Panc1 (cell line): ENCODE results near the gene ACTA2. TPM values are rescaled to one million over a fixed set of nuclear protein-coding genes. Genes with fewer than 3 reads are reported as not detected.

Source experiments
- ATAC-seq: fragments of 200-7000 bp; cut with Tn5 transposase; 2 replicates; pipeline ENCODE4 v1.9.1; 2020; ENCODE audit warnings: mild to moderate bottlenecking, moderate library complexity
- Bru-seq: library from RNA; stranded (reverse); fragments of 400-500 nt; gene quantifications from one replicate; lab custom pipeline; 2021; lab: Mats Ljungman, UMichigan
- BruChase-seq, 2 experiments: library from RNA; stranded (reverse); fragments of 400-500 nt; gene quantifications; one replicate each; lab custom pipeline; 2021; lab: Mats Ljungman, UMichigan
- BruUV-seq: library from RNA; stranded (reverse); fragments of 400-500 nt; replicated peaks from 2 replicates; lab custom pipeline; 2021; lab: Mats Ljungman, UMichigan
- CTCF ChIA-PET: fragments of 300-600 bp; sonication (Branson Sonifier 250); formaldehyde crosslinking; loops from one replicate; lab custom pipeline; 2022; ENCODE audit warnings: antibody characterized with exemption; lab: Charles Lee
- POLR2A ChIA-PET: fragments of 300-600 bp; sonication (Branson Sonifier 250); formaldehyde crosslinking; loops from one replicate; lab custom pipeline; 2022; ENCODE audit warnings: antibody characterized with exemption; lab: Charles Lee
- DNase-seq: peaks from one replicate; pipeline ENCODE4 v3.0.0-alpha.2; 2010; ENCODE audit warnings: low read depth, low spot score
- H3K27ac ChIP-seq: 2 replicates; pipeline ENCODE4 v1.5.1; 2011; ENCODE audit warnings: mild to moderate bottlenecking, low read length, inconsistent platforms
- H3K27me3 ChIP-seq: fragments of 200-500 bp; sonication (Bioruptor generic); 2 replicates; pipeline ENCODE4 v1.6.0; 2014; ENCODE audit warnings: low read length, inconsistent platforms; ENCODE audit not compliant: control insufficient read depth, insufficient read depth
- H3K36me3 ChIP-seq: fragments of 200-500 bp; sonication (Bioruptor generic); 2 replicates; pipeline ENCODE4 v1.5.1; 2014; ENCODE audit warnings: inconsistent platforms, mild to moderate bottlenecking, low read length, moderate library complexity; ENCODE audit not compliant: control insufficient read depth, insufficient read depth
- H3K4me1 ChIP-seq: 2 replicates; pipeline ENCODE4 v1.5.1; 2011; ENCODE audit warnings: inconsistent platforms, mild to moderate bottlenecking, low read length, moderate library complexity; ENCODE audit not compliant: control insufficient read depth, insufficient read depth
- H3K4me3 ChIP-seq, 2 experiments: 2 replicates each; pipeline ENCODE4 v1.5.1; 2011 to 2012; ENCODE audit warnings: low read depth in 2 of 2, low read length in 2 of 2, mild to moderate bottlenecking in 2 of 2, inconsistent platforms in 1 of 2, moderate library complexity in 1 of 2
- H3K9me3 ChIP-seq: fragments of 200-500 bp; sonication (Bioruptor generic); 2 replicates; pipeline ENCODE4 v1.5.1; 2014; ENCODE audit warnings: low read depth, mild to moderate bottlenecking, inconsistent platforms, low read length, moderate library complexity; ENCODE audit not compliant: control insufficient read depth, insufficient read depth
- CTCF ChIP-seq: fragments of 450-650 bp; IDR thresholded peaks from 2 replicates; pipeline ENCODE4 v1.5.1; 2017; ENCODE audit warnings: mild to moderate bottlenecking
- POLR2AphosphoS5 ChIP-seq: IDR thresholded peaks from 2 replicates; pipeline ENCODE4 v1.6.1; 2012; ENCODE audit warnings: mild to moderate bottlenecking, low read depth, low read length, moderate library complexity
- REST ChIP-seq, 2 experiments: IDR thresholded peaks; 2 replicates each; pipeline ENCODE4 v1.6.1; 2011 to 2012; ENCODE audit warnings: low read depth in 2 of 2, control low read depth in 1 of 2, low read length in 1 of 2, mild to moderate bottlenecking in 1 of 2, moderate library complexity in 1 of 2; ENCODE audit not compliant: insufficient read depth in 1 of 2
- SIN3A ChIP-seq: IDR thresholded peaks from 2 replicates; pipeline ENCODE4 v1.6.1; 2012; ENCODE audit warnings: low read depth, mild to moderate bottlenecking, low read length, moderate library complexity, borderline replicate concordance; ENCODE audit not compliant: insufficient read depth
- TCF7L2 ChIP-seq: IDR thresholded peaks from 2 replicates; pipeline ENCODE4 v1.6.1; 2011; ENCODE audit warnings: mild to moderate bottlenecking, low read depth, low read length, inconsistent platforms
- in situ Hi-C: cut with HindIII; loops from 2 replicates; pipeline ENCODE4 v1.10.0; 2016; ENCODE audit warnings: low sequenced_read_pairs, low pct_unique_long_range_greater_than_20kb
- intact Hi-C: fragments of 100-400 bp; cut with micrococcal nuclease; formaldehyde crosslinking; loops from one replicate; pipeline ENCODE4 v1.10.0; 2022; ENCODE audit not compliant: unreplicated experiment
- long read RNA-seq: library from polyadenylated mRNA; unstranded; transcript quantifications from one replicate; pipeline ENCODE4 v2.0.0, GENCODE V29; 2021; ENCODE audit not compliant: unreplicated experiment
- polyA plus RNA-seq: library from polyadenylated mRNA; unstranded; fragments of >200 nt; gene quantifications from one replicate; pipeline ENCODE4 v1.2.1, GENCODE V29; 2012; ENCODE audit warnings: missing spikeins; ENCODE audit not compliant: insufficient read length
- total RNA-seq: library from RNA; stranded (reverse); gene quantifications from one replicate; pipeline ENCODE4 v1.2.1, GENCODE V29; 2021; ENCODE audit not compliant: unreplicated experiment

Gene ACTA2
- total RNA-seq, result 4.7 TPM
- polyA plus RNA-seq, result 3.6 TPM
- Bru-seq, nascent RNA, result percentile 21 among the genes with signal in this experiment
- percentile 10 among the genes with signal in this experiment for BruChase-seq, experiment 1, labeled RNA remaining after a 2-hour chase
- BruChase-seq, experiment 2, labeled RNA remaining after a 6-hour chase, result percentile 27 among the genes with signal in this experiment
- long read RNA-seq, partial matches to known transcripts, result 1 of 5 reads
- long read RNA-seq, other reads (novel, unspliced or antisense), result 4 of 5 reads

GRCh38 chr10:88952647-88953111 lies at the start of gene ACTA2:
Gene ACTA2, minus strand, starts transcription at chr10:88952773. Its CDS starts 3,843 bp downstream, at chr10:88948930.
- no peak for ATAC-seq
- ChIA-PET CTCF (no interaction called here), POLR2A (no interaction called here)
- BruUV-seq, result no TSS peak
- intact Hi-C loops, result no loop called here
- H3K27ac ChIP-seq, result no peak within 1 kb of the TSS
- H3K27me3 ChIP-seq, result no peaks in the 10 kb centered on the region
- H3K4me3 ChIP-seq, result no peak within 1 kb of the TSS
- in situ Hi-C loops, result no loop called here
- TF ChIP-seq TCF7L2 (no peak), REST (IDR thresholded peaks at IDR 0.05; ENCODE audit: insufficient read depth in 1 of 2, low read depth in 2 of 2, low read length in 1 of 2) (no peak), CTCF (no peak), SIN3A (no peak), POLR2AphosphoS5 (no peak)
- no peaks in the 10 kb centered on the region for H3K4me1 ChIP-seq
- no peaks in the 10 kb centered on the region for H3K36me3 ChIP-seq
- H3K9me3 ChIP-seq, result no peaks in the 10 kb centered on the region
- no peak for DNase-seq

GRCh38 chr10:89001729-89002072 lies 49.1 kb upstream of the ACTA2 start:
- intact Hi-C loops, result no loop called here
- Histone ChIP-seq H3K27me3 (no peaks in the 10 kb centered on the region), H3K36me3 (no peaks in the 10 kb centered on the region), H3K4me1 (no peaks in the 10 kb centered on the region), H3K4me3 (no peak overlapping the region), H3K9me3 (no peaks in the 10 kb centered on the region), H3K27ac (no peak overlapping the region)
- ChIA-PET CTCF (no interaction called here), POLR2A (no interaction called here)
- no TSS peak for BruUV-seq
- ATAC-seq, result no peak
- TF ChIP-seq TCF7L2 (no peak), POLR2AphosphoS5 (no peak), SIN3A (no peak), REST (IDR thresholded peaks at IDR 0.05; ENCODE audit: insufficient read depth in 1 of 2, low read depth in 2 of 2, low read length in 1 of 2) (no peak)
- no peak for DNase-seq
- in situ Hi-C loops, result loop anchor here (25.0 kb wide), 1 partner anchor 211 kb away; the partner anchor contains the start of gene CH25H
